Measurements from ENCODE around the gene HPS1. TPM values are rescaled to one million over a fixed set of nuclear protein-coding genes. Genes with fewer than 3 reads are reported as not detected.

HPS1 gene
- total and polyA plus RNA-seq, 2 donors (not counting 3 experiments of a cell fraction or from before 2014, with no cell fraction given): 60.7 to 67.5 TPM

DNA sequence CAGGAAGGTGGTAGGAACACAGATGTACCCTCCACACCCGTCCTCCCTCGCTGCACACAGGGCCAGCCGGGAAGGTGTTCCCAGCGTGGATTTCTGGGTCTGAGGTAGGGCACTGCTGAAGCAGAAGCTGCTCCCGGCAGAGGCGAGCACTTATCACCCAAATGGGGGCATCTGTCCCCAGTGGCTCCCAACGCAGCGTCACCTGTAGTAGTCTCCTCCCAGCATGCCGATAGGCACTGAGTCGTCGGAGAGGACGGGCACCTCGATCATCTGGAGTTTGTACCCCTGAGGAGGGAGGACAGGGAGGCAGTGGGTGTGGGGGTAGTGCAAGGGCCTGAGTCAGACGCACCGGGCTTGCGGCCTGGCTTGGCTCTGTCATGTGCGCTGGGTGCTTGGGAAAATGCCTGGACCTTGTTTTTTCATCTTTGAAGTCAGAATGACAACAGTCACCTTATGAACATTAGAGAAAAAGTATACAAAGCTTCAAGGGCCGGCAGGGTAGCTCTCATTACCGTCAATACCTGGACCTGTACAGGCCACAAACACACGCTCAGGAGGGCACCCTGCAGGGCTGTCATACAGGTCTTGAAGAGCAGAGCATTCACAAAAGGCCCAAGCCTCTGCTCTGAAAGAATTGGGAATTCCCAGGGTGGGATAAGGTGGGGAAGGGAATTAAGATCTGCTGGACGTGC is 28.6 kb downstream of the HPS1 start:
- dilution Hi-C loops (cut with MboI; ENCODE audit: extremely low pct_ligation_motif_present, low sequenced_read_pairs): no loop called here
- Histone ChIP-seq H3K27me3 (ENCODE audit: control insufficient read depth in 2 of 2, insufficient read depth in 2 of 2, low read length in 2 of 2) (no peaks in the 10 kb centered on the region), H3K4me3 (replicated peaks in 1 of 3; ENCODE audit: insufficient read depth in 1 of 3, low read depth in 1 of 3, low read length in 3 of 3) (no peak overlapping the region), H3K79me2 (ENCODE audit: control insufficient read depth, insufficient read depth, low read length) (no peaks in the 10 kb centered on the region), H3K9me1 (replicated peaks; ENCODE audit: control insufficient read depth, extremely low read depth, insufficient read depth, low read length) (no peaks in the 10 kb centered on the region), H3K4me1 (ENCODE audit: control insufficient read depth, extremely low read depth, insufficient read depth, low read length) (peaks cover 14% of the 10 kb centered on the region), H3K9ac (replicated peaks; ENCODE audit: extremely low read depth, insufficient read depth, low read length) (no peak overlapping the region), H3K36me3 (ENCODE audit: control insufficient read depth in 2 of 2, extremely low read depth in 1 of 2, insufficient read depth in 2 of 2, low read length in 2 of 2) (peaks cover 3 to 31% of the 10 kb centered on the region in 2 experiments), H3K27ac (ENCODE audit: insufficient read depth, low read depth, low read length) (no peak overlapping the region), H2AFZ (ENCODE audit: low read depth, low read length) (no peak overlapping the region), H3K4me2 (ENCODE audit: insufficient read depth, low read length) (no peak overlapping the region), H4K20me1 (replicated peaks; ENCODE audit: control insufficient read depth, extremely low read depth, insufficient read depth, low read length) (no peaks in the 10 kb centered on the region), H3K9me3 (replicated peaks; ENCODE audit: control insufficient read depth, insufficient read depth, low read length) (no peaks in the 10 kb centered on the region)
- intact Hi-C loops (cut with micrococcal nuclease): no loop called here
- TF ChIP-seq FOS (IDR thresholded peaks at IDR 0.05; ENCODE audit: borderline replicate concordance, insufficient read depth, low read length) (no peak), POLR2A (IDR thresholded peaks at IDR 0.05; ENCODE audit: low read depth, low read length) (no peak), MYC (IDR thresholded peaks at IDR 0.05; ENCODE audit: low read depth, low read length) (no peak), JUN (IDR thresholded peaks at IDR 0.05; ENCODE audit: borderline replicate concordance, insufficient read depth, insufficient read length, low read depth) (no peak), MAX (IDR thresholded peaks at IDR 0.05; ENCODE audit: insufficient read depth, insufficient read length) (no peak), GATA2 (IDR thresholded peaks at IDR 0.05; ENCODE audit: insufficient read depth, insufficient read length, low read depth, low read length) (no peak), EZH2 (IDR thresholded peaks at IDR 0.05; ENCODE audit: borderline replicate concordance, low read depth, low read length, severe bottlenecking) (no peak), POLR2AphosphoS5 (IDR thresholded peaks at IDR 0.05; ENCODE audit: insufficient read depth, low read depth, low read length) (no peak)
- TF ChIP-seq, protein P1, sequence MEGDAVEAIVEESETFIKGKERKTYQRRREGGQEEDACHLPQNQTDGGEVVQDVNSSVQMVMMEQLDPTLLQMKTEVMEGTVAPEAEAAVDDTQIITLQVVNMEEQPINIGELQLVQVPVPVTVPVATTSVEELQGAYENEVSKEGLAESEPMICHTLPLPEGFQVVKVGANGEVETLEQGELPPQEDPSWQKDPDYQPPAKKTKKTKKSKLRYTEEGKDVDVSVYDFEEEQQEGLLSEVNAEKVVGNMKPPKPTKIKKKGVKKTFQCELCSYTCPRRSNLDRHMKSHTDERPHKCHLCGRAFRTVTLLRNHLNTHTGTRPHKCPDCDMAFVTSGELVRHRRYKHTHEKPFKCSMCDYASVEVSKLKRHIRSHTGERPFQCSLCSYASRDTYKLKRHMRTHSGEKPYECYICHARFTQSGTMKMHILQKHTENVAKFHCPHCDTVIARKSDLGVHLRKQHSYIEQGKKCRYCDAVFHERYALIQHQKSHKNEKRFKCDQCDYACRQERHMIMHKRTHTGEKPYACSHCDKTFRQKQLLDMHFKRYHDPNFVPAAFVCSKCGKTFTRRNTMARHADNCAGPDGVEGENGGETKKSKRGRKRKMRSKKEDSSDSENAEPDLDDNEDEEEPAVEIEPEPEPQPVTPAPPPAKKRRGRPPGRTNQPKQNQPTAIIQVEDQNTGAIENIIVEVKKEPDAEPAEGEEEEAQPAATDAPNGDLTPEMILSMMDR (IDR thresholded peaks at IDR 0.05; ENCODE audit: extremely low read depth in 1 of 2, insufficient read depth in 1 of 2, low read depth in 1 of 2, low read length in 2 of 2): no peak
- FAIRE-seq: no peak
- DNase-seq (ENCODE audit: low read depth, low spot score): no peak
- POLR2A ChIA-PET: no interaction called here
- no TSS peak for BruUV-seq (replicated peaks)
- CTCF ChIA-PET: interaction anchor here (2.2 kb wide), 1 partner anchor 49 kb away, joined by 6 read pairs; no protein-coding TSS in a partner anchor

All from endothelial cell of umbilical vein (primary cell).